HepG2 (cell line): ENCODE data around the gene SWI5. TPM values are rescaled to one million over a fixed set of nuclear protein-coding genes. Genes with fewer than 3 reads are reported as not detected.

Experiments
- ARNT2 ChIP-seq: sonication (generic); formaldehyde crosslinking; IDR thresholded peaks from 2 replicates; pipeline ENCODE4 v1.8.0; 2022; ENCODE audit warnings: mild to moderate bottlenecking, low read depth, missing genetic modification reagents, moderate library complexity
- ARNTL ChIP-seq: sonication (generic); formaldehyde crosslinking; IDR thresholded peaks from 2 replicates; pipeline ENCODE4 v1.4.0; 2020; ENCODE audit warnings: mild to moderate bottlenecking, missing genetic modification reagents
- HMG20A ChIP-seq: IDR thresholded peaks from 2 replicates; pipeline ENCODE4 v1.6.1; 2016; ENCODE audit warnings: borderline replicate concordance
- MIXL1 ChIP-seq: IDR thresholded peaks from 2 replicates; pipeline ENCODE4 v1.6.1; 2016
- REST ChIP-seq, 2 experiments: IDR thresholded peaks; 2 replicates each; pipeline ENCODE4 v1.6.1; 2011 to 2012; ENCODE audit warnings: low read length in 2 of 2, borderline replicate concordance in 1 of 2, low read depth in 1 of 2, mild to moderate bottlenecking in 1 of 2, moderate library complexity in 1 of 2
- SALL1 ChIP-seq: sonication (generic); formaldehyde crosslinking; IDR thresholded peaks from 2 replicates; pipeline ENCODE4 v1.8.0; 2022; ENCODE audit warnings: mild to moderate bottlenecking, missing genetic modification reagents
- SIX4 ChIP-seq: sonication (generic); formaldehyde crosslinking; IDR thresholded peaks from 2 replicates; pipeline ENCODE4 v1.4.0; 2020; ENCODE audit warnings: missing genetic modification reagents
- TBP ChIP-seq: sonication (generic); formaldehyde crosslinking; IDR thresholded peaks from 2 replicates; pipeline ENCODE4 v1.5.0; 2020; ENCODE audit warnings: missing genetic modification reagents
- ZFP36L2 ChIP-seq: sonication (generic); formaldehyde crosslinking; IDR thresholded peaks from 2 replicates; pipeline ENCODE4 v1.4.0; 2020; ENCODE audit warnings: missing genetic modification reagents
- ZNF12 ChIP-seq: sonication (generic); formaldehyde crosslinking; IDR thresholded peaks from 2 replicates; pipeline ENCODE4 v1.5.0; 2020; ENCODE audit warnings: missing genetic modification reagents
- ZNF235 ChIP-seq: sonication (generic); formaldehyde crosslinking; IDR thresholded peaks from 2 replicates; pipeline ENCODE4 v1.8.1; 2023; ENCODE audit warnings: mild to moderate bottlenecking, missing genetic modification reagents, borderline replicate concordance
- ZNF296 ChIP-seq: sonication (generic); formaldehyde crosslinking; conservative IDR thresholded peaks from 2 replicates; pipeline ENCODE4 v1.5.0; 2020; ENCODE audit warnings: mild to moderate bottlenecking, missing genetic modification reagents
- ZNF414 ChIP-seq: sonication (generic); formaldehyde crosslinking; IDR thresholded peaks from 2 replicates; pipeline ENCODE4 v1.5.0; 2020; ENCODE audit warnings: missing genetic modification reagents
- polyA plus RNA-seq, 8 experiments: library from polyadenylated mRNA; depleted of rRNA in 3 of 8; stranded (reverse) in 7 of 8; unstranded in 1 of 8; fragments of >200 nt; fragmentation: Illumina TruSeq in 4 of 8; extraction: Trizol in 4 of 8; gene quantifications; 2 replicates each; pipeline versions ENCODE4 v1.2.1 to v1.2.3, GENCODE V29; 2011 to 2016; ENCODE audit warnings: low read depth in 4 of 8, missing spikeins in 1 of 8, mixed read lengths in 1 of 8; ENCODE audit not compliant: insufficient read depth in 1 of 8
- total RNA-seq, 5 experiments: library from RNA; depleted of rRNA; stranded (reverse); fragments of >200 nt; fragmentation: Illumina TruSeq; extraction: Trizol; gene quantifications; 2 replicates each; pipeline ENCODE4 v1.2.3, GENCODE V29; 2016; ENCODE audit warnings: low read depth in 1 of 5
- TF ChIP-seq, protein P1 (sequence below): sonication (generic); formaldehyde crosslinking; IDR thresholded peaks from 2 replicates; pipeline ENCODE4 v1.5.0; 2020; ENCODE audit warnings: mild to moderate bottlenecking, missing genetic modification reagents
- TF ChIP-seq, protein P2 (sequence below): sonication (generic); formaldehyde crosslinking; IDR thresholded peaks from 2 replicates; pipeline ENCODE4 v1.4.0; 2020; ENCODE audit warnings: mild to moderate bottlenecking, missing genetic modification reagents, borderline replicate concordance

Gene SWI5
- total and polyA plus RNA-seq, 2 of the 13 experiments (the other 11 are each of a cell fraction or from before 2014, with no cell fraction given) = 39.2 to 41.0 TPM

- peak in 1 of 2 experiments; percentile 35; a peak in 1 of 4 replicates for TF ChIP-seq REST (IDR thresholded peaks at IDR 0.05; ENCODE audit: borderline replicate concordance in 1 of 2, low read depth in 1 of 2, low read length in 2 of 2)
- no peak for TF ChIP-seq HMG20A (CRISPR knock-in tag)
- TF ChIP-seq, protein P1, sequence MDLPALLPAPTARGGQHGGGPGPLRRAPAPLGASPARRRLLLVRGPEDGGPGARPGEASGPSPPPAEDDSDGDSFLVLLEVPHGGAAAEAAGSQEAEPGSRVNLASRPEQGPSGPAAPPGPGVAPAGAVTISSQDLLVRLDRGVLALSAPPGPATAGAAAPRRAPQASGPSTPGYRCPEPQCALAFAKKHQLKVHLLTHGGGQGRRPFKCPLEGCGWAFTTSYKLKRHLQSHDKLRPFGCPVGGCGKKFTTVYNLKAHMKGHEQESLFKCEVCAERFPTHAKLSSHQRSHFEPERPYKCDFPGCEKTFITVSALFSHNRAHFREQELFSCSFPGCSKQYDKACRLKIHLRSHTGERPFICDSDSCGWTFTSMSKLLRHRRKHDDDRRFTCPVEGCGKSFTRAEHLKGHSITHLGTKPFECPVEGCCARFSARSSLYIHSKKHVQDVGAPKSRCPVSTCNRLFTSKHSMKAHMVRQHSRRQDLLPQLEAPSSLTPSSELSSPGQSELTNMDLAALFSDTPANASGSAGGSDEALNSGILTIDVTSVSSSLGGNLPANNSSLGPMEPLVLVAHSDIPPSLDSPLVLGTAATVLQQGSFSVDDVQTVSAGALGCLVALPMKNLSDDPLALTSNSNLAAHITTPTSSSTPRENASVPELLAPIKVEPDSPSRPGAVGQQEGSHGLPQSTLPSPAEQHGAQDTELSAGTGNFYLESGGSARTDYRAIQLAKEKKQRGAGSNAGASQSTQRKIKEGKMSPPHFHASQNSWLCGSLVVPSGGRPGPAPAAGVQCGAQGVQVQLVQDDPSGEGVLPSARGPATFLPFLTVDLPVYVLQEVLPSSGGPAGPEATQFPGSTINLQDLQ (CRISPR knock-in tag) = peak; percentile 88; the same call in 1 of the 2 replicates
- TF ChIP-seq ZNF296 (CRISPR knock-in tag) = no peak
- peak; percentile 93 for TF ChIP-seq ZNF414 (CRISPR knock-in tag)
- peak; percentile 26; the same call in 1 of the 2 replicates for TF ChIP-seq ZNF12 (CRISPR knock-in tag)
- TF ChIP-seq SALL1 = peak; percentile 88
- 0 out of 2 replicates have a peak, but pooled peaks have one; percentile 49 for TF ChIP-seq ARNTL (CRISPR knock-in tag)
- 0 out of 2 replicates have a peak, but pooled peaks have one; percentile 43 for TF ChIP-seq TBP (CRISPR knock-in tag)
- no peak for TF ChIP-seq ZNF235 (CRISPR knock-in tag)
- TF ChIP-seq ARNT2 (CRISPR knock-in tag) = no peak; the same call in 1 of the 2 replicates
- no peak for TF ChIP-seq ZFP36L2 (CRISPR knock-in tag)
- TF ChIP-seq SIX4 (CRISPR knock-in tag) = 0 out of 2 replicates have a peak, but pooled peaks have one; percentile 15
- no peak for TF ChIP-seq MIXL1 (CRISPR knock-in tag)
- TF ChIP-seq, protein P2, sequence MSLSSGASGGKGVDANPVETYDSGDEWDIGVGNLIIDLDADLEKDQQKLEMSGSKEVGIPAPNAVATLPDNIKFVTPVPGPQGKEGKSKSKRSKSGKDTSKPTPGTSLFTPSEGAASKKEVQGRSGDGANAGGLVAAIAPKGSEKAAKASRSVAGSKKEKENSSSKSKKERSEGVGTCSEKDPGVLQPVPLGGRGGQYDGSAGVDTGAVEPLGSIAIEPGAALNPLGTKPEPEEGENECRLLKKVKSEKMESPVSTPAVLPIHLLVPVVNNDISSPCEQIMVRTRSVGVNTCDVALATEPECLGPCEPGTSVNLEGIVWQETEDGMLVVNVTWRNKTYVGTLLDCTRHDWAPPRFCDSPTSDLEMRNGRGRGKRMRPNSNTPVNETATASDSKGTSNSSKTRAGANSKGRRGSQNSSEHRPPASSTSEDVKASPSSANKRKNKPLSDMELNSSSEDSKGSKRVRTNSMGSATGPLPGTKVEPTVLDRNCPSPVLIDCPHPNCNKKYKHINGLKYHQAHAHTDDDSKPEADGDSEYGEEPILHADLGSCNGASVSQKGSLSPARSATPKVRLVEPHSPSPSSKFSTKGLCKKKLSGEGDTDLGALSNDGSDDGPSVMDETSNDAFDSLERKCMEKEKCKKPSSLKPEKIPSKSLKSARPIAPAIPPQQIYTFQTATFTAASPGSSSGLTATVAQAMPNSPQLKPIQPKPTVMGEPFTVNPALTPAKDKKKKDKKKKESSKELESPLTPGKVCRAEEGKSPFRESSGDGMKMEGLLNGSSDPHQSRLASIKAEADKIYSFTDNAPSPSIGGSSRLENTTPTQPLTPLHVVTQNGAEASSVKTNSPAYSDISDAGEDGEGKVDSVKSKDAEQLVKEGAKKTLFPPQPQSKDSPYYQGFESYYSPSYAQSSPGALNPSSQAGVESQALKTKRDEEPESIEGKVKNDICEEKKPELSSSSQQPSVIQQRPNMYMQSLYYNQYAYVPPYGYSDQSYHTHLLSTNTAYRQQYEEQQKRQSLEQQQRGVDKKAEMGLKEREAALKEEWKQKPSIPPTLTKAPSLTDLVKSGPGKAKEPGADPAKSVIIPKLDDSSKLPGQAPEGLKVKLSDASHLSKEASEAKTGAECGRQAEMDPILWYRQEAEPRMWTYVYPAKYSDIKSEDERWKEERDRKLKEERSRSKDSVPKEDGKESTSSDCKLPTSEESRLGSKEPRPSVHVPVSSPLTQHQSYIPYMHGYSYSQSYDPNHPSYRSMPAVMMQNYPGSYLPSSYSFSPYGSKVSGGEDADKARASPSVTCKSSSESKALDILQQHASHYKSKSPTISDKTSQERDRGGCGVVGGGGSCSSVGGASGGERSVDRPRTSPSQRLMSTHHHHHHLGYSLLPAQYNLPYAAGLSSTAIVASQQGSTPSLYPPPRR (CRISPR knock-in tag) = peak; percentile 55; the same call in 1 of the 2 replicates
These were observed 46.5 kb downstream of the SWI5 start, which contains the start of the genes COQ4 and TRUB2 (continued) for GRCh38 chr9:128322404-128323211.
